GM18909 (cell line): ENCODE data around the gene ANKRD13A.
"Not testable (repeated sequence)": the region's sequence is repeated elsewhere in the genome, so short reads cannot be mapped to it uniquely, and the experiment has no call there.

Experiments used
- ATAC-seq: cut with Tn5 transposase; IDR thresholded peaks from one replicate; pipeline ENCODE4 v1.9.1; 2021; ENCODE audit warnings: mild to moderate bottlenecking; ENCODE audit not compliant: unreplicated experiment, poor library complexity

ANKRD13A gene

DNA sequence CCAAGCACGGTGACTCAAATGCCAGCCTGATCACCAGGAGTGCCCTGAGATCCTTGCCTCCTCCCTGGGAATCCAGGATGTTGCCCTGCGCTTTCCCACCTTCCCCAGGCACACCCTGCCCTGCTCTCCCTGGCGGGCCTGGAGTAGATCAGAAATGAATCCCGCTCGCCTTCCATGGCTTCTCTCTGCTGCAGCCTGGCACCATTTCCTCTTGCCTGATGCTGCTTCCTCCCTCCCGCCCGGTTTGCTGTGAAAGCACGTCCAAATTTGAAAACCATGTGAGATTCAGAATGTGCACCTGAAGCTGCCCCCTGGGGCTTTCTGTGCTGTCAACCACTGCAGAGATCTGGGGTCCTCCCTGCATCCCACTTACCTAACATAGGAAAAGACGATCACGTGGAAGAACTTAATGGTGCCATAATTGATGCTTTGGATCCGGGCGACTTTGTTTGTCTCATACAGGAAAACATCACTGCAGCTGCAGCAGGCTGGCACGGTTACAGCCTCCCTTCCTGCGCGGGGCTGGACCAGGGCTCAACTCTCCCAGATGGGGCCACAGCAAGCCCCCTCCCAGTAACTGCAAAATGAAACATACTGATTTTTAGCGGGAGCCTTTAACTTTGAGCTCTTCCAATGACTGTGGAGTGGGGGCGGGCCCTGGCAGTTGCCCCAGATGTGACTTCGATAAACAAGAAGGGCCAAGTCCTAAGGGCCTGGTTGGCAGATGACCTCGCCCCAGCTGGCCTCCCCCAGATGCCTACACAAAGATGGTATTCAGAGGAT, 74.0 kb downstream of the ANKRD13A start:
- no peak for ATAC-seq

GRCh38 chr12:110074089-110074488, 74.9 kb downstream of the ANKRD13A start:
- no peak for ATAC-seq

DNA sequence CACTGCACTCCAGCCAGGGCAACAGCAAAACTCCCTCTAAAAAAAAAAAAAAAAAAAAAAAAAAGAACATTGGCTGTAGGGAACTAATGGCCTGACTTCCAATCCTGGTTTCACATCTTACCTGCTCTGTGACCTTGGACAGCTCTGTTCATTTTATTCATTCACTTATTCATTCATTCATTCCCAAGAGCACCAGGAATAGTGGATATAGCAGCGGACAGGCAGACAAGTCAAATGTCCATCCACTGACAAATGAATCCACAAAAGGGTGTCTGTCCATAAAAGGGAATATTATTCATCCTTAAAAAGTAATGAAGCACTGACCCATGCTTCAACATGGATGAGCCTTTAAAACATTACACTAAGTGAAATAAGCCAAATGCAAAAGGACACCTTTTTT, 76.7 kb downstream of the ANKRD13A start:
- ATAC-seq = no peak

DNA sequence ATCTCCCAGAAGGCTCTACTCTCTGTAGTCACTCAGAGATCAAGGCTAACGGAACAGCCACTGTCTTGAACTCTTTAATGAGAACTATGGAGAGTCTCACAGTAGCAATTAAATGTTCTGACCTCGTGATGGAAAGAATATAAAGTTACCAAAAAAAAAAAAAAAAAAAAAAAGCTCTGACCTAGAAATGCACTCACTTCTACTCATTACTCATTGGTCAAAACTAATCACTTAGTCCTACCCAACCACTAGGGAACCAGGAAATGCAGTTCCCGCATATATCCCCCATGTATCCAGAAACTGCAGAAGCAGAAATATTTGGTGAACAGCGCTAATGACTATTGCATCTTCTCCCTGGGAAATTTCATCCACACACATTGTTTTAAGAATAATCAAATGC, 78.6 kb downstream of the ANKRD13A start:
- ATAC-seq = no peak

- ATAC-seq = peak; percentile 81
These were observed 80.5 kb downstream of the ANKRD13A start for GRCh38 chr12:110079477-110080400.

GRCh38 chr12:110080410-110080809, 81.2 kb downstream of the ANKRD13A start:
- ATAC-seq = no peak

DNA sequence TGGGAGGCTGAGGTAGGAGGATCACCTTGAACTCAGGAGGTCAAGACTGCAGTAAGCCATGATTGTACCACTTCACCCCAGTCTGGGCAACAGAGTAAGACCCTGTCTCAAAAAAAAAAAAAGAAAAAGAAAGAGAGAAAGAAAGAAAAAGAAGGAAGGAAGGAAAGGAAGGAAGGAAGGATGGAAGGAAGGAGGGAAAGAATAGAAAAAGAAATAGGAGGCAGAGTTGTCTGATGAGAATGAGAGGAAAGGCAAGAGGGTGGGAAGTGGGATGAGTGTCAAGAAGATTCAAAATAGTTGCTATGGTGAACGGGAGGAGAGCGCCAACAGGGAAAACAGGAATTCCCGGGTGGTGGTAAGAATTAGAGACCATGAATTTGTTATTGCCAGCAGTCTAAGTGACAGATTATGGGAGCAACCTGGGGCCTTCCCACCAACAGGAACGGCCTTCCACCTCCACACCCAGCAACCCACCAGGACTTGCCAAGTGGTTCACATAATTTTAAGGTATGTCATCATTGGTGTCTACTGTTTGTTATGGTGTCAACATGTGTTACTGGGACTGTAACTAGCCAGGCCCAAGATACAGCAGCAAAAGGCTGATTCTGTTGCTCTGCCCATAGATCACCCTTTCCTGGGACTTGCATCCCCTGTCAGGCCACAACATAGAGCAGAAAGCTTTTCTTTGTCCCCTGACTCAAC, 85.2 kb downstream of the ANKRD13A start:
- ATAC-seq = no peak

DNA sequence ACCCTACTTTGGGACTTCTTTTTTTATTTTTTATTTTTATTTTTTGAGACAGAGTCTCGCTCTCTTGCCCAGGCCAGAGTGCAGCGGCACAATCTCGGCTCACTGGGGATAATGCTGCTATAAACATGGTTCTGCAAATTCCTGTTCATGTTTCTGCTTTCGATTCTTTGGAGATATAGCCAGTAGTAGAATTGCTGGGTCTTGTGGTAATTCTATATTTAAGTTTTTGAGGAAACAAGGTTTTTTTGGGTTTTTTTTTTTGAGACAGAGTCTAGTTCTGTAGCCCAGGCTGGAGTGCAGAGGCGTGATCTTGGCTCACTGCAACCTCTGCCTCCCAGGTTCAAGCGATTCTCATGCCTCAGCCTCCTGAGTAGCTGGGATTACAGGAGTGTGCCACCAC, 89.0 kb downstream of the ANKRD13A start:
- ATAC-seq = not testable (repeated sequence)

DNA sequence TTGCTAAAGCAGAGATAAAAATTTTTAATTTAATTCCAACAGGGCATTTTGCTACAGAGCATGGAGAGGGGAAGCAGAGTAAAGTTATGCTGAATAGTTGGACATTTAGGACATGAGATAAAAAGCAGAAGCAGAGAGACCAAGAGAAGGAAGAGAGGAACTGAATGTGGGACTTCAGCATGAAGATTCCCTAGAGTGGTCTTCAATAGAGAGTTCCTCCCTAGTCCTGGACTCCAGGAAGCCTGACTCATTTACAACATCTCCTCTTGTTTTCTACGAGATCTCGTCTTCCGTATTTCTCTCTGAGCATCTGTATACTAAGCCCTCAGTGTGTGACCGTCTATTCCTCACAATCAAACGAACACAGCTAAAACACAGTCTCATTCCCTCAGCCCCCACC, 89.7 kb downstream of the ANKRD13A start:
- no peak for ATAC-seq
